ENCODE results near the gene TAF1C. TPM values are rescaled to one million over a fixed set of nuclear protein-coding genes. Genes with fewer than 3 reads are reported as not detected.

TAF1C gene
- total and polyA plus RNA-seq, 10 of the 15 experiments (the other 5 are each of a cell fraction or from before 2014, with no cell fraction given): 0.98 to 40.1 (median 15.4) TPM

Other genes starting within 250 kb of the TAF1C start
Only the 7 nearest of the 10 such genes appear.
- not detected in 2 replicates for gene SLC38A8, start 144.3 kb downstream of the TAF1C start, total RNA-seq (2014; rRNA removed)
- not detected in 2 replicates for gene SLC38A8, start 144.3 kb downstream of the TAF1C start, total RNA-seq (2014; rRNA removed; fragmentation: Illumina TruSeq; extraction: Trizol)
- gene SLC38A8, start 144.3 kb downstream of the TAF1C start, total RNA-seq (2021): not detected in 2 replicates
- not detected in 2 replicates for gene SLC38A8, start 144.3 kb downstream of the TAF1C start, polyA plus RNA-seq (2011; rRNA removed)
- not detected in 2 replicates for gene SLC38A8, start 144.3 kb downstream of the TAF1C start, polyA plus RNA-seq (2014; fragmentation: Illumina TruSeq; extraction: Trizol)
- gene SLC38A8, start 144.3 kb downstream of the TAF1C start, polyA plus RNA-seq (2014; fragmentation: Nextera tagmentation; extraction: Ambion mirVana): not detected
- gene SLC38A8, start 144.3 kb downstream of the TAF1C start, polyA plus RNA-seq (2014; rRNA removed): not detected in 2 replicates
- not detected for gene SLC38A8, start 144.3 kb downstream of the TAF1C start, polyA plus RNA-seq (2016; fragmentation: Nextera tagmentation; extraction: Ambion mirVana)
- 37.5 and 39.5 TPM in 2 replicates for gene MBTPS1, start 70.1 kb downstream of the TAF1C start, total RNA-seq (2014; rRNA removed)
- 21.9 and 23.7 TPM in 2 replicates for gene MBTPS1, start 70.1 kb downstream of the TAF1C start, total RNA-seq (2014; rRNA removed; fragmentation: Illumina TruSeq; extraction: Trizol)
- gene MBTPS1, start 70.1 kb downstream of the TAF1C start, total RNA-seq (2021): 28.1 and 37.5 TPM in 2 replicates
- gene MBTPS1, start 70.1 kb downstream of the TAF1C start, polyA plus RNA-seq (2011; rRNA removed): 39.5 and 43.9 TPM in 2 replicates
- gene MBTPS1, start 70.1 kb downstream of the TAF1C start, polyA plus RNA-seq (2014; fragmentation: Illumina TruSeq; extraction: Trizol): 24.9 and 28.7 TPM in 2 replicates
- gene MBTPS1, start 70.1 kb downstream of the TAF1C start, polyA plus RNA-seq (2014; fragmentation: Nextera tagmentation; extraction: Ambion mirVana): 1 to 10 TPM; 1.3 to 3.3 TPM
- gene MBTPS1, start 70.1 kb downstream of the TAF1C start, polyA plus RNA-seq (2014; rRNA removed): 33.8 and 34.6 TPM in 2 replicates
- gene MBTPS1, start 70.1 kb downstream of the TAF1C start, polyA plus RNA-seq (2016; fragmentation: Nextera tagmentation; extraction: Ambion mirVana): 10 to 100 TPM; 35.9 to 37.4 TPM
- gene HSDL1, start 41.9 kb downstream of the TAF1C start, total RNA-seq (2014; rRNA removed): 5.5 and 7.8 TPM in 2 replicates
- gene HSDL1, start 41.9 kb downstream of the TAF1C start, total RNA-seq (2014; rRNA removed; fragmentation: Illumina TruSeq; extraction: Trizol): 5.5 and 5.6 TPM in 2 replicates
- gene HSDL1, start 41.9 kb downstream of the TAF1C start, total RNA-seq (2021): 5.5 and 6.8 TPM in 2 replicates
- 13.4 and 17.4 TPM in 2 replicates for gene HSDL1, start 41.9 kb downstream of the TAF1C start, polyA plus RNA-seq (2011; rRNA removed)
- 7.0 and 10.6 TPM in 2 replicates for gene HSDL1, start 41.9 kb downstream of the TAF1C start, polyA plus RNA-seq (2014; fragmentation: Illumina TruSeq; extraction: Trizol)
- 1 to 10 TPM; 2.0 to 3.6 TPM for gene HSDL1, start 41.9 kb downstream of the TAF1C start, polyA plus RNA-seq (2014; fragmentation: Nextera tagmentation; extraction: Ambion mirVana)
- gene HSDL1, start 41.9 kb downstream of the TAF1C start, polyA plus RNA-seq (2014; rRNA removed): 5.6 and 7.5 TPM in 2 replicates
- 1 to 10 TPM; 4.4 to 5.7 TPM for gene HSDL1, start 41.9 kb downstream of the TAF1C start, polyA plus RNA-seq (2016; fragmentation: Nextera tagmentation; extraction: Ambion mirVana)
- gene DNAAF1, start 41.7 kb downstream of the TAF1C start, total RNA-seq (2014; rRNA removed): not detected in 2 replicates
- gene DNAAF1, start 41.7 kb downstream of the TAF1C start, total RNA-seq (2014; rRNA removed; fragmentation: Illumina TruSeq; extraction: Trizol): not detected in 2 replicates
- not detected in 2 replicates for gene DNAAF1, start 41.7 kb downstream of the TAF1C start, total RNA-seq (2021)
- gene DNAAF1, start 41.7 kb downstream of the TAF1C start, polyA plus RNA-seq (2011; rRNA removed): not detected in 2 replicates
- gene DNAAF1, start 41.7 kb downstream of the TAF1C start, polyA plus RNA-seq (2014; fragmentation: Illumina TruSeq; extraction: Trizol): 0.04 TPM in 1 of 2 replicates, not detected in the other
- gene DNAAF1, start 41.7 kb downstream of the TAF1C start, polyA plus RNA-seq (2014; fragmentation: Nextera tagmentation; extraction: Ambion mirVana): under 1 TPM; 0.02 to 0.11 TPM
- not detected in 2 replicates for gene DNAAF1, start 41.7 kb downstream of the TAF1C start, polyA plus RNA-seq (2014; rRNA removed)
- under 1 TPM in 1 of 2 experiments, not detected in 1; 0.76 TPM for gene DNAAF1, start 41.7 kb downstream of the TAF1C start, polyA plus RNA-seq (2016; fragmentation: Nextera tagmentation; extraction: Ambion mirVana)
- 0.16 TPM in 1 of 2 replicates, not detected in the other for gene ADAD2, start 4.1 kb upstream of the TAF1C start, total RNA-seq (2014; rRNA removed)
- gene ADAD2, start 4.1 kb upstream of the TAF1C start, total RNA-seq (2014; rRNA removed; fragmentation: Illumina TruSeq; extraction: Trizol): not detected in 2 replicates
- gene ADAD2, start 4.1 kb upstream of the TAF1C start, total RNA-seq (2021): 0.44 TPM in 1 of 2 replicates, not detected in the other
- not detected in 2 replicates for gene ADAD2, start 4.1 kb upstream of the TAF1C start, polyA plus RNA-seq (2011; rRNA removed)
- gene ADAD2, start 4.1 kb upstream of the TAF1C start, polyA plus RNA-seq (2014; fragmentation: Illumina TruSeq; extraction: Trizol): not detected in 2 replicates
- gene ADAD2, start 4.1 kb upstream of the TAF1C start, polyA plus RNA-seq (2014; fragmentation: Nextera tagmentation; extraction: Ambion mirVana): not detected
- gene ADAD2, start 4.1 kb upstream of the TAF1C start, polyA plus RNA-seq (2014; rRNA removed): 0.44 and 0.68 TPM in 2 replicates
- gene ADAD2, start 4.1 kb upstream of the TAF1C start, polyA plus RNA-seq (2016; fragmentation: Nextera tagmentation; extraction: Ambion mirVana): under 1 TPM in 1 of 2 experiments, not detected in 1; 0.51 TPM
- not detected in 2 replicates for gene KCNG4, start 53.0 kb upstream of the TAF1C start, total RNA-seq (2014; rRNA removed)
- gene KCNG4, start 53.0 kb upstream of the TAF1C start, total RNA-seq (2014; rRNA removed; fragmentation: Illumina TruSeq; extraction: Trizol): not detected in 2 replicates
- not detected in 2 replicates for gene KCNG4, start 53.0 kb upstream of the TAF1C start, total RNA-seq (2021)
- not detected in 2 replicates for gene KCNG4, start 53.0 kb upstream of the TAF1C start, polyA plus RNA-seq (2011; rRNA removed)
- gene KCNG4, start 53.0 kb upstream of the TAF1C start, polyA plus RNA-seq (2014; fragmentation: Illumina TruSeq; extraction: Trizol): not detected in 2 replicates
- gene KCNG4, start 53.0 kb upstream of the TAF1C start, polyA plus RNA-seq (2014; fragmentation: Nextera tagmentation; extraction: Ambion mirVana): not detected
- gene KCNG4, start 53.0 kb upstream of the TAF1C start, polyA plus RNA-seq (2014; rRNA removed): not detected in 2 replicates
- not detected for gene KCNG4, start 53.0 kb upstream of the TAF1C start, polyA plus RNA-seq (2016; fragmentation: Nextera tagmentation; extraction: Ambion mirVana)
- not detected in 2 replicates for gene WFDC1, start 107.8 kb upstream of the TAF1C start, total RNA-seq (2014; rRNA removed)
- not detected in 2 replicates for gene WFDC1, start 107.8 kb upstream of the TAF1C start, total RNA-seq (2014; rRNA removed; fragmentation: Illumina TruSeq; extraction: Trizol)
- gene WFDC1, start 107.8 kb upstream of the TAF1C start, total RNA-seq (2021): not detected in 2 replicates
- not detected in 2 replicates for gene WFDC1, start 107.8 kb upstream of the TAF1C start, polyA plus RNA-seq (2011; rRNA removed)
- not detected in 2 replicates for gene WFDC1, start 107.8 kb upstream of the TAF1C start, polyA plus RNA-seq (2014; fragmentation: Illumina TruSeq; extraction: Trizol)
- gene WFDC1, start 107.8 kb upstream of the TAF1C start, polyA plus RNA-seq (2014; fragmentation: Nextera tagmentation; extraction: Ambion mirVana): not detected
- not detected in 2 replicates for gene WFDC1, start 107.8 kb upstream of the TAF1C start, polyA plus RNA-seq (2014; rRNA removed)
- not detected for gene WFDC1, start 107.8 kb upstream of the TAF1C start, polyA plus RNA-seq (2016; fragmentation: Nextera tagmentation; extraction: Ambion mirVana)